ENCODE results near the gene ATP8B1. TPM values are rescaled to one million over a fixed set of nuclear protein-coding genes. Genes with fewer than 3 reads are reported as not detected.

ATP8B1 gene
- total RNA-seq, 1 experiment from 2014 or later = 15.9 TPM

DNA sequence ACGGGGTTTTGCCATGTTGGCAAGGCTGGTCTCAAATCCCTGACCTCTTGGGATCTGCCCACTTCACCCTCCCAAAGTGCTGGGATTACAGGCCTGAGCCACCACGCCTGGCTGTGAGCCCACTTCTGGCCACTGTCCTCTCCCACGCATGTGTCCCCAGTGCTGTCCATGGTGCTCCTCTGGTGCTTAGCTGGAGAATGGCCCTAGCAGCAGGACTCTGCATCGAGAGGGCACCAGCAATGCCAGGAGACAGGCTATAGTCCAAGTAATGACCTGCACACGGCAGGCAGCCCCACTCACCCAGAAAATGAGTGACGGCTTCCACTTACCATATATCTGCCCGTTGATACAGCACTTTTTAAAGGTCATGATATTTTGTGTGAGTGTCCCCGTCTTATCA, 115.1 kb downstream of the ATP8B1 start:
- H2AFZ ChIP-seq (ENCODE audit: low read depth, low read length, poor library complexity, severe bottlenecking) = no peak overlapping the region
- no peaks in the 10 kb centered on the region for H3K79me2 ChIP-seq (ENCODE audit: insufficient read depth, low read length)
- ChIA-PET POLR2A (no interaction called here), CTCF (no interaction called here), RAD21 (ENCODE audit: low non-redundant PET in 1 of 2, low total read pairs in 2 of 2, uncharacterized antibody in 2 of 2, unreplicated experiment in 2 of 2) (no interaction called here)
- TF ChIP-seq, protein P1, sequence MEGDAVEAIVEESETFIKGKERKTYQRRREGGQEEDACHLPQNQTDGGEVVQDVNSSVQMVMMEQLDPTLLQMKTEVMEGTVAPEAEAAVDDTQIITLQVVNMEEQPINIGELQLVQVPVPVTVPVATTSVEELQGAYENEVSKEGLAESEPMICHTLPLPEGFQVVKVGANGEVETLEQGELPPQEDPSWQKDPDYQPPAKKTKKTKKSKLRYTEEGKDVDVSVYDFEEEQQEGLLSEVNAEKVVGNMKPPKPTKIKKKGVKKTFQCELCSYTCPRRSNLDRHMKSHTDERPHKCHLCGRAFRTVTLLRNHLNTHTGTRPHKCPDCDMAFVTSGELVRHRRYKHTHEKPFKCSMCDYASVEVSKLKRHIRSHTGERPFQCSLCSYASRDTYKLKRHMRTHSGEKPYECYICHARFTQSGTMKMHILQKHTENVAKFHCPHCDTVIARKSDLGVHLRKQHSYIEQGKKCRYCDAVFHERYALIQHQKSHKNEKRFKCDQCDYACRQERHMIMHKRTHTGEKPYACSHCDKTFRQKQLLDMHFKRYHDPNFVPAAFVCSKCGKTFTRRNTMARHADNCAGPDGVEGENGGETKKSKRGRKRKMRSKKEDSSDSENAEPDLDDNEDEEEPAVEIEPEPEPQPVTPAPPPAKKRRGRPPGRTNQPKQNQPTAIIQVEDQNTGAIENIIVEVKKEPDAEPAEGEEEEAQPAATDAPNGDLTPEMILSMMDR (IDR thresholded peaks at IDR 0.05 in 2 of 3, conservative IDR thresholded peaks at IDR 0.05 in 1 of 3; ENCODE audit: borderline replicate concordance in 1 of 3, insufficient read depth in 1 of 3, low read depth in 2 of 3, low read length in 2 of 3) = no peak
- TF ChIP-seq CBX3 (IDR thresholded peaks at IDR 0.05; ENCODE audit: low read depth) = no peak
- no peak for TF ChIP-seq FOSL1 (IDR thresholded peaks at IDR 0.05; ENCODE audit: low read depth)
- TF ChIP-seq ZFX (IDR thresholded peaks at IDR 0.05) = no peak
- TF ChIP-seq RAD21 (IDR thresholded peaks at IDR 0.05; ENCODE audit: low read depth) = no peak
- TF ChIP-seq YY1 (IDR thresholded peaks at IDR 0.05; ENCODE audit: extremely low read depth, insufficient replicate concordance, low read depth, low read length) = no peak
- TF ChIP-seq, protein P2, sequence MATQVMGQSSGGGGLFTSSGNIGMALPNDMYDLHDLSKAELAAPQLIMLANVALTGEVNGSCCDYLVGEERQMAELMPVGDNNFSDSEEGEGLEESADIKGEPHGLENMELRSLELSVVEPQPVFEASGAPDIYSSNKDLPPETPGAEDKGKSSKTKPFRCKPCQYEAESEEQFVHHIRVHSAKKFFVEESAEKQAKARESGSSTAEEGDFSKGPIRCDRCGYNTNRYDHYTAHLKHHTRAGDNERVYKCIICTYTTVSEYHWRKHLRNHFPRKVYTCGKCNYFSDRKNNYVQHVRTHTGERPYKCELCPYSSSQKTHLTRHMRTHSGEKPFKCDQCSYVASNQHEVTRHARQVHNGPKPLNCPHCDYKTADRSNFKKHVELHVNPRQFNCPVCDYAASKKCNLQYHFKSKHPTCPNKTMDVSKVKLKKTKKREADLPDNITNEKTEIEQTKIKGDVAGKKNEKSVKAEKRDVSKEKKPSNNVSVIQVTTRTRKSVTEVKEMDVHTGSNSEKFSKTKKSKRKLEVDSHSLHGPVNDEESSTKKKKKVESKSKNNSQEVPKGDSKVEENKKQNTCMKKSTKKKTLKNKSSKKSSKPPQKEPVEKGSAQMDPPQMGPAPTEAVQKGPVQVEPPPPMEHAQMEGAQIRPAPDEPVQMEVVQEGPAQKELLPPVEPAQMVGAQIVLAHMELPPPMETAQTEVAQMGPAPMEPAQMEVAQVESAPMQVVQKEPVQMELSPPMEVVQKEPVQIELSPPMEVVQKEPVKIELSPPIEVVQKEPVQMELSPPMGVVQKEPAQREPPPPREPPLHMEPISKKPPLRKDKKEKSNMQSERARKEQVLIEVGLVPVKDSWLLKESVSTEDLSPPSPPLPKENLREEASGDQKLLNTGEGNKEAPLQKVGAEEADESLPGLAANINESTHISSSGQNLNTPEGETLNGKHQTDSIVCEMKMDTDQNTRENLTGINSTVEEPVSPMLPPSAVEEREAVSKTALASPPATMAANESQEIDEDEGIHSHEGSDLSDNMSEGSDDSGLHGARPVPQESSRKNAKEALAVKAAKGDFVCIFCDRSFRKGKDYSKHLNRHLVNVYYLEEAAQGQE (IDR thresholded peaks at IDR 0.05; ENCODE audit: low read depth) = peak; percentile 44
- no peak for TF ChIP-seq POLR2AphosphoS5 (IDR thresholded peaks at IDR 0.05; ENCODE audit: low read depth, low read length)
- TF ChIP-seq, protein P3, sequence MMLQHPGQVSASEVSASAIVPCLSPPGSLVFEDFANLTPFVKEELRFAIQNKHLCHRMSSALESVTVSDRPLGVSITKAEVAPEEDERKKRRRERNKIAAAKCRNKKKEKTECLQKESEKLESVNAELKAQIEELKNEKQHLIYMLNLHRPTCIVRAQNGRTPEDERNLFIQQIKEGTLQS (IDR thresholded peaks at IDR 0.05) = no peak
- DNase-seq (ENCODE audit: low read depth, low spot score) (no peak), ATAC-seq (no peak)
- no TSS peak for BruUV-seq (replicated peaks)
- intact Hi-C loops (cut with micrococcal nuclease) = no loop called here
- H3K4me2 ChIP-seq (ENCODE audit: low read length) = no peak overlapping the region
- no peak overlapping the region for H3K27ac ChIP-seq (ENCODE audit: low read depth, low read length)
- no peaks in the 10 kb centered on the region for H3K27me3 ChIP-seq (ENCODE audit: insufficient read depth, low read length)
- no peak overlapping the region for H3K9ac ChIP-seq (ENCODE audit: low read length)
- no peaks in the 10 kb centered on the region for H3K9me2 ChIP-seq (ENCODE audit: insufficient read depth)
- H3K36me3 ChIP-seq (ENCODE audit: control insufficient read depth in 1 of 2, insufficient read depth in 2 of 2, low read length in 2 of 2) = peaks cover 2 to 12% of the 10 kb centered on the region in 2 experiments; a peak in 2 of 4 replicates
- H3K4me1 ChIP-seq (ENCODE audit: control insufficient read depth in 1 of 2, insufficient read depth in 2 of 2, low read length in 2 of 2) = peaks cover 3 to 19% of the 10 kb centered on the region in 2 experiments; a peak in 3 of 4 replicates
- H3K9me3 ChIP-seq (ENCODE audit: control insufficient read depth in 1 of 2, insufficient read depth in 1 of 2, low read depth in 1 of 2, low read length in 2 of 2) = no peaks in the 10 kb centered on the region
- H4K20me1 ChIP-seq (ENCODE audit: insufficient read depth) = no peaks in the 10 kb centered on the region
- no peak overlapping the region for H3K4me3 ChIP-seq (replicated peaks in 1 of 2; ENCODE audit: low read depth in 1 of 2, low read length in 2 of 2)

All from HCT116 (cell line).